OCI-LY7 (cell line): ENCODE measurements around the gene ERP44. TPM values are rescaled to one million over a fixed set of nuclear protein-coding genes. Genes with fewer than 3 reads are reported as not detected.

Experiments used
- BruUV-seq: library from RNA; stranded (reverse); fragments of 400-500 nt; replicated peaks from 2 replicates; lab custom pipeline; 2021; lab: Mats Ljungman, UMichigan
- CTCF ChIA-PET: fragments of 300-600 bp; sonication (Branson Sonifier 250); formaldehyde crosslinking; loops from one replicate; lab custom pipeline; 2022; ENCODE audit warnings: antibody characterized with exemption; ENCODE audit not compliant: unreplicated experiment; lab: Charles Lee
- POLR2A ChIA-PET: fragments of 300-600 bp; sonication (Branson Sonifier 250); formaldehyde crosslinking; loops from one replicate; lab custom pipeline; 2022; ENCODE audit warnings: antibody characterized with exemption; lab: Charles Lee
- DNase-seq: peaks from one replicate; pipeline ENCODE4 v3.0.0-alpha.2; 2015; ENCODE audit warnings: low spot score
- H2AFZ ChIP-seq: fragments of 200-600 bp; sonication (generic), shearing (Covaris generic); 2 replicates; pipeline ENCODE4 v1.6.1; 2014; ENCODE audit warnings: mild to moderate bottlenecking, antibody characterized with exemption, low read length, moderate library complexity
- H3K27ac ChIP-seq: fragments of 200-600 bp; sonication (generic); 2 replicates; pipeline ENCODE4 v1.5.1; 2014; ENCODE audit warnings: mixed run types, low read depth, mild to moderate bottlenecking, moderate library complexity, low read length, inconsistent platforms; ENCODE audit not compliant: poor library complexity, severe bottlenecking
- H3K36me3 ChIP-seq: fragments of 200-600 bp; sonication (generic); 2 replicates; pipeline ENCODE4 v1.6.1; 2014; ENCODE audit warnings: mild to moderate bottlenecking, antibody characterized with exemption, low read length, moderate library complexity, mixed read lengths; ENCODE audit not compliant: insufficient read depth
- H3K4me1 ChIP-seq: fragments of 200-600 bp; sonication (generic); 2 replicates; pipeline ENCODE4 v1.5.1; 2014; ENCODE audit warnings: mild to moderate bottlenecking, low read length; ENCODE audit not compliant: insufficient read depth, poor library complexity, severe bottlenecking
- H3K4me2 ChIP-seq: fragments of 200-600 bp; sonication (generic); 2 replicates; pipeline ENCODE4 v1.6.1; 2014; ENCODE audit warnings: mild to moderate bottlenecking, low read length
- H3K4me3 ChIP-seq: fragments of 200-600 bp; sonication (generic); 2 replicates; pipeline ENCODE4 v1.5.1; 2014; ENCODE audit warnings: mild to moderate bottlenecking, low read depth, low read length; ENCODE audit not compliant: poor library complexity, severe bottlenecking
- H3K79me2 ChIP-seq: fragments of 200-600 bp; sonication (generic); 2 replicates; pipeline ENCODE4 v1.6.1; 2016; ENCODE audit warnings: low read depth, mild to moderate bottlenecking, low read length, moderate library complexity, mixed read lengths; ENCODE audit not compliant: insufficient read depth
- H3K9me2 ChIP-seq: fragments of 200-600 bp; sonication (generic); 2 replicates; pipeline ENCODE4 v1.6.1; 2016; ENCODE audit warnings: mild to moderate bottlenecking, low read length, mixed read lengths; ENCODE audit not compliant: insufficient read depth
- H3K9me3 ChIP-seq: fragments of 200-600 bp; sonication (generic); 2 replicates; pipeline ENCODE4 v1.6.1; 2014; ENCODE audit warnings: mild to moderate bottlenecking, mixed run types, low read length, mixed read lengths
- H4K20me1 ChIP-seq: fragments of 200-600 bp; sonication (generic); 2 replicates; pipeline ENCODE4 v1.6.1; 2014; ENCODE audit warnings: mild to moderate bottlenecking, antibody characterized with exemption, low read length, moderate library complexity, mixed read lengths; ENCODE audit not compliant: insufficient read depth
- CTCF ChIP-seq: fragments of 200-600 bp; sonication (generic); conservative IDR thresholded peaks from 2 replicates; pipeline ENCODE4 v1.5.1; 2014; ENCODE audit warnings: mild to moderate bottlenecking, antibody characterized with exemption, low read length, moderate library complexity, mixed read lengths
- EZH2phosphoT487 ChIP-seq: fragments of 200-600 bp; sonication (generic); IDR thresholded peaks from 2 replicates; pipeline ENCODE4 v1.6.1; 2018; ENCODE audit warnings: low read depth, borderline replicate concordance, mild to moderate bottlenecking, mixed run types, antibody characterized with exemption, low read length, moderate library complexity, mixed read lengths
- intact Hi-C: fragments of 100-400 bp; cut with micrococcal nuclease; formaldehyde crosslinking; loops from one replicate; pipeline ENCODE4 v1.10.0; 2022; ENCODE audit not compliant: unreplicated experiment
- total RNA-seq, 2 experiments: library from RNA; depleted of rRNA in 1 of 2; stranded (reverse); fragments of >200 nt in 1 of 2; shearing (Covaris generic) in 1 of 2; gene quantifications; 2 replicates each; pipeline ENCODE4 v1.2.3, GENCODE V29; 2014 to 2022

The ERP44 gene
- total RNA-seq, 2 experiments from 2014 or later, result 19.3 to 28.1 TPM

GRCh38 chr9:99973455-99973854 lies 125.3 kb downstream of the ERP44 start:
- Histone ChIP-seq H4K20me1 (no peaks in the 10 kb centered on the region), H3K4me1 (no peaks in the 10 kb centered on the region), H3K9me2 (no peaks in the 10 kb centered on the region), H3K27ac (no peak overlapping the region), H3K36me3 (peaks cover 21% of the 10 kb centered on the region; the same call in 1 of the 2 replicates), H2AFZ (no peak overlapping the region), H3K79me2 (no peaks in the 10 kb centered on the region), H3K4me2 (no peak overlapping the region), H3K9me3 (no peaks in the 10 kb centered on the region), H3K4me3 (no peak overlapping the region)
- no peak for TF ChIP-seq CTCF
- no peak for TF ChIP-seq EZH2phosphoT487
- intact Hi-C loops, result no loop called here
- ChIA-PET POLR2A (interaction anchor here (0.9 kb wide), 1 partner anchor 14 kb away, joined by 7 read pairs; no protein-coding TSS in a partner anchor), CTCF (no interaction called here)
- DNase-seq, result no peak
- BruUV-seq, result no TSS peak

- H3K4me3 ChIP-seq, result no peak overlapping the region
- H3K4me2 ChIP-seq, result no peak overlapping the region
- intact Hi-C loops, result no loop called here
- no peaks in the 10 kb centered on the region for H3K9me2 ChIP-seq
- CTCF ChIA-PET, result no interaction called here
- no peak overlapping the region for H3K27ac ChIP-seq
- POLR2A ChIA-PET, result no interaction called here
- H3K36me3 ChIP-seq, result peaks cover 21% of the 10 kb centered on the region; the same call in 1 of the 2 replicates
- no peaks in the 10 kb centered on the region for H3K9me3 ChIP-seq
- no peaks in the 10 kb centered on the region for H3K4me1 ChIP-seq
- H3K79me2 ChIP-seq, result no peaks in the 10 kb centered on the region
- no peak for DNase-seq
- TF ChIP-seq CTCF (no peak), EZH2phosphoT487 (no peak)
- H4K20me1 ChIP-seq, result no peaks in the 10 kb centered on the region
- no peak overlapping the region for H2AFZ ChIP-seq
- no TSS peak for BruUV-seq
These were observed 127.4 kb downstream of the ERP44 start for GRCh38 chr9:99971410-99971809.

- Histone ChIP-seq H3K4me3 (no peak overlapping the region), H3K9me3 (no peaks in the 10 kb centered on the region), H3K27ac (no peak overlapping the region), H3K4me1 (no peaks in the 10 kb centered on the region), H3K36me3 (peaks cover 21% of the 10 kb centered on the region; the same call in 1 of the 2 replicates), H3K79me2 (no peaks in the 10 kb centered on the region), H3K4me2 (no peak overlapping the region), H2AFZ (no peak overlapping the region), H3K9me2 (no peaks in the 10 kb centered on the region), H4K20me1 (no peaks in the 10 kb centered on the region)
- intact Hi-C loops, result no loop called here
- no TSS peak for BruUV-seq
- ChIA-PET POLR2A (no interaction called here), CTCF (no interaction called here)
- DNase-seq, result no peak
- TF ChIP-seq CTCF, result no peak
- TF ChIP-seq EZH2phosphoT487, result no peak
These were observed 128.3 kb downstream of the ERP44 start for GRCh38 chr9:99970481-99970880.
